HUES6 (cell line): ENCODE measurements around the gene TRIM58.

Experiments used
- H3K27ac ChIP-seq: 2 replicates; pipeline ENCODE4 v1.7.0; 2013; ENCODE audit warnings: low read depth, mild to moderate bottlenecking, low read length, inconsistent platforms
- H3K27me3 ChIP-seq: 2 replicates; pipeline ENCODE4 v1.6.1; 2013; ENCODE audit warnings: low read length; ENCODE audit not compliant: control insufficient read depth, insufficient read depth
- H3K36me3 ChIP-seq: 2 replicates; pipeline ENCODE4 v1.6.1; 2013; ENCODE audit warnings: low read length; ENCODE audit not compliant: control insufficient read depth, insufficient read depth
- H3K4me1 ChIP-seq: 2 replicates; pipeline ENCODE4 v1.6.1; 2013; ENCODE audit warnings: low read length; ENCODE audit not compliant: control insufficient read depth, insufficient read depth
- H3K4me3 ChIP-seq: 2 replicates; pipeline ENCODE4 v1.5.1; 2013; ENCODE audit warnings: low read depth, low read length
- H3K9ac ChIP-seq: one replicate; pipeline ENCODE4 v1.6.1; 2013; ENCODE audit warnings: mild to moderate bottlenecking, low read length
- H3K9me3 ChIP-seq: 2 replicates; pipeline ENCODE4 v1.6.1; 2013; ENCODE audit warnings: low read depth, low read length; ENCODE audit not compliant: control insufficient read depth, insufficient read depth

TRIM58 gene

GRCh38 chr1:247923941-247924340 lies 67.0 kb downstream of the TRIM58 start:
- Histone ChIP-seq H3K27ac (no peak overlapping the region), H3K36me3 (no peaks in the 10 kb centered on the region), H3K4me1 (no peaks in the 10 kb centered on the region), H3K27me3 (no peaks in the 10 kb centered on the region; the same call in 1 of the 2 replicates), H3K9ac (no peak overlapping the region), H3K4me3 (no peak overlapping the region), H3K9me3 (peaks cover 11% of the 10 kb centered on the region; the same call in 1 of the 2 replicates)

- H3K4me3 ChIP-seq, result no peak within 1 kb of the TSS
- H3K9me3 ChIP-seq, result peaks cover 7% of the 10 kb centered on the region; the same call in 1 of the 2 replicates
- H3K27me3 ChIP-seq, result no peaks in the 10 kb centered on the region; the same call in 1 of the 2 replicates
- H3K9ac ChIP-seq, result no peak within 1 kb of the TSS
- no peaks in the 10 kb centered on the region for H3K4me1 ChIP-seq
- H3K36me3 ChIP-seq, result no peaks in the 10 kb centered on the region
- no peak within 1 kb of the TSS for H3K27ac ChIP-seq
These were observed 67.9 kb downstream of the TRIM58 start, which contains the start of gene OR2AJ1 for GRCh38 chr1:247924868-247925267. Gene OR2AJ1 (plus strand): TSS chr1:247924889. CDS start chr1:247933769, 8,880 bp downstream.
